Astrocyte (in vitro differentiated cells and primary cell): ENCODE data around the gene MGMT.

Source experiments
- EZH2 ChIP-seq: IDR thresholded peaks from 2 replicates; pipeline ENCODE4 v1.6.1; 2012; ENCODE audit warnings: mild to moderate bottlenecking, low read length, inconsistent platforms; ENCODE audit not compliant: insufficient read depth
- TF ChIP-seq, protein P1 (sequence below): IDR thresholded peaks from 2 replicates; pipeline ENCODE4 v1.5.1; 2011; ENCODE audit warnings: low read depth, mild to moderate bottlenecking, inconsistent platforms, low read length, moderate library complexity; ENCODE audit not compliant: insufficient read depth

- TF ChIP-seq EZH2 = no peak
- TF ChIP-seq, protein P1, sequence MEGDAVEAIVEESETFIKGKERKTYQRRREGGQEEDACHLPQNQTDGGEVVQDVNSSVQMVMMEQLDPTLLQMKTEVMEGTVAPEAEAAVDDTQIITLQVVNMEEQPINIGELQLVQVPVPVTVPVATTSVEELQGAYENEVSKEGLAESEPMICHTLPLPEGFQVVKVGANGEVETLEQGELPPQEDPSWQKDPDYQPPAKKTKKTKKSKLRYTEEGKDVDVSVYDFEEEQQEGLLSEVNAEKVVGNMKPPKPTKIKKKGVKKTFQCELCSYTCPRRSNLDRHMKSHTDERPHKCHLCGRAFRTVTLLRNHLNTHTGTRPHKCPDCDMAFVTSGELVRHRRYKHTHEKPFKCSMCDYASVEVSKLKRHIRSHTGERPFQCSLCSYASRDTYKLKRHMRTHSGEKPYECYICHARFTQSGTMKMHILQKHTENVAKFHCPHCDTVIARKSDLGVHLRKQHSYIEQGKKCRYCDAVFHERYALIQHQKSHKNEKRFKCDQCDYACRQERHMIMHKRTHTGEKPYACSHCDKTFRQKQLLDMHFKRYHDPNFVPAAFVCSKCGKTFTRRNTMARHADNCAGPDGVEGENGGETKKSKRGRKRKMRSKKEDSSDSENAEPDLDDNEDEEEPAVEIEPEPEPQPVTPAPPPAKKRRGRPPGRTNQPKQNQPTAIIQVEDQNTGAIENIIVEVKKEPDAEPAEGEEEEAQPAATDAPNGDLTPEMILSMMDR = no peak
Measured at GRCh38 chr10:129647590-129647989, 180.5 kb downstream of the MGMT start.
